ENCODE measurements around the gene CEP104. TPM values are rescaled to one million over a fixed set of nuclear protein-coding genes. Genes with fewer than 3 reads are reported as not detected.

The CEP104 gene
- total and polyA plus RNA-seq, 4 donors: 7.5 to 23.2 (median 12.0) TPM

- no peak overlapping the region for H3K4me3 ChIP-seq (ENCODE audit: low read depth in 1 of 3, low read length in 3 of 3)
- DNase-seq (ENCODE audit: low spot score): no peak
- no peaks in the 10 kb centered on the region for H3K27me3 ChIP-seq (ENCODE audit: control insufficient read depth in 4 of 4, insufficient read depth in 4 of 4, low read length in 3 of 4)
- WGBS: 90% methylated on average over 16 of the region's 16 CpGs
- no peaks in the 10 kb centered on the region for H3K9me3 ChIP-seq (ENCODE audit: control insufficient read depth in 4 of 4, low read length in 3 of 4)
- peaks cover 2 to 34% (median 11%) of the 10 kb centered on the region in 4 donors for H3K36me3 ChIP-seq (ENCODE audit: control insufficient read depth in 4 of 4, insufficient read depth in 3 of 4, low read depth in 1 of 4, low read length in 3 of 4)
- H3K4me1 ChIP-seq (ENCODE audit: control insufficient read depth in 4 of 4, insufficient read depth in 4 of 4, low read length in 3 of 4): peaks cover 0 to 36% (median 17%) of the 10 kb centered on the region in 4 donors
- TF ChIP-seq HNF4A (conservative IDR thresholded peaks at IDR 0.05) (no peak), REST (IDR thresholded peaks at IDR 0.05) (no peak), JUND (IDR thresholded peaks at IDR 0.05) (no peak), FOXA2 (IDR thresholded peaks at IDR 0.05) (no peak), ATF3 (IDR thresholded peaks at IDR 0.05) (no peak), HNF4G (IDR thresholded peaks at IDR 0.05) (no peak), GABPA (IDR thresholded peaks at IDR 0.05 in 1 of 2, conservative IDR thresholded peaks at IDR 0.05 in 1 of 2) (no peak), RXRA (IDR thresholded peaks at IDR 0.05) (no peak), RAD21 (IDR thresholded peaks at IDR 0.05) (no peak), CTCF (IDR thresholded peaks at IDR 0.05; ENCODE audit: low read depth, low read length, missing input control) (no peak), MAX (IDR thresholded peaks at IDR 0.05) (no peak)
- H3K27ac ChIP-seq (ENCODE audit: low read depth in 1 of 2, low read length in 2 of 2): no peak overlapping the region
- H3K9ac ChIP-seq (ENCODE audit: low read depth in 1 of 2, low read length in 2 of 2): no peak overlapping the region
Observed at GRCh38 chr1:3788756-3789420, 68.1 kb downstream of the CEP104 start.

GRCh38 chr1:3787745-3788605 lies 69.0 kb downstream of the CEP104 start:
- no peaks in the 10 kb centered on the region for H3K27me3 ChIP-seq (ENCODE audit: control insufficient read depth in 4 of 4, insufficient read depth in 4 of 4, low read length in 3 of 4)
- no peak overlapping the region for H3K9ac ChIP-seq (ENCODE audit: low read depth in 1 of 2, low read length in 2 of 2)
- peaks cover 5 to 40% (median 14%) of the 10 kb centered on the region in 4 donors for H3K36me3 ChIP-seq (ENCODE audit: control insufficient read depth in 4 of 4, insufficient read depth in 3 of 4, low read depth in 1 of 4, low read length in 3 of 4)
- no peak overlapping the region for H3K4me3 ChIP-seq (ENCODE audit: low read depth in 1 of 3, low read length in 3 of 3)
- WGBS: 91% methylated on average over 26 of the region's 26 CpGs
- no peak for DNase-seq (ENCODE audit: low spot score)
- H3K4me1 ChIP-seq (ENCODE audit: control insufficient read depth in 4 of 4, insufficient read depth in 4 of 4, low read length in 3 of 4): peaks cover 0 to 28% (median 11%) of the 10 kb centered on the region in 4 donors
- no peak for TF ChIP-seq HNF4G (IDR thresholded peaks at IDR 0.05)
- TF ChIP-seq NR2F2 (IDR thresholded peaks at IDR 0.05): no peak
- TF ChIP-seq TAF1 (conservative IDR thresholded peaks at IDR 0.05): no peak
- no peak for TF ChIP-seq CTCF (IDR thresholded peaks at IDR 0.05; ENCODE audit: low read depth, low read length, missing input control)
- TF ChIP-seq EGR1 (IDR thresholded peaks at IDR 0.05; ENCODE audit: low read depth in 2 of 2): no peak
- no peak overlapping the region for H3K27ac ChIP-seq (ENCODE audit: low read depth in 1 of 2, low read length in 2 of 2)
- no peaks in the 10 kb centered on the region for H3K9me3 ChIP-seq (ENCODE audit: control insufficient read depth in 4 of 4, low read length in 3 of 4)

Data from liver (tissue), 9 donors.